ENCODE data around the gene TARBP2.

The TARBP2 gene

GRCh38 chr12:53500776-53501614 is at the start of gene TARBP2:
Gene TARBP2 (plus strand): TSS chr12:53501283. CDS start chr12:53501409, 126 bp downstream.
- DNase-seq (ENCODE audit: low read depth): peak; percentile 97

GRCh38 chr12:53451661-53452158 is 49.4 kb upstream of the TARBP2 start, which contains the start of gene PCBP2:
Gene PCBP2 (plus strand): TSS chr12:53452102. CDS start chr12:53454801, 2,699 bp downstream.
- peak; percentile 96 for DNase-seq (ENCODE audit: low read depth)

- peak; percentile 69 for DNase-seq (ENCODE audit: low read depth)
Measured at GRCh38 chr12:53452159-53453077, 48.7 kb upstream of the TARBP2 start.

- DNase-seq (ENCODE audit: low read depth): no peak
Measured at GRCh38 chr12:53453953-53454640, 47.0 kb upstream of the TARBP2 start.

GRCh38 chr12:53454707-53455106 is 46.4 kb upstream of the TARBP2 start:
- DNase-seq (ENCODE audit: low read depth): no peak

- DNase-seq (ENCODE audit: low read depth): no peak
Measured at GRCh38 chr12:53456654-53457366, 44.3 kb upstream of the TARBP2 start.

GRCh38 chr12:53459097-53459496 is 42.0 kb upstream of the TARBP2 start:
- no peak for DNase-seq (ENCODE audit: low read depth)

GRCh38 chr12:53461059-53461458 is 40.0 kb upstream of the TARBP2 start:
- no peak for DNase-seq (ENCODE audit: low read depth)

GRCh38 chr12:53461591-53461990 is 39.5 kb upstream of the TARBP2 start:
- no peak for DNase-seq (ENCODE audit: low read depth)

GRCh38 chr12:53462935-53463334 is 38.1 kb upstream of the TARBP2 start:
- no peak for DNase-seq (ENCODE audit: low read depth)

- DNase-seq (ENCODE audit: low read depth): no peak
Measured at GRCh38 chr12:53463802-53464560, 37.1 kb upstream of the TARBP2 start.

- DNase-seq (ENCODE audit: low read depth): no peak
Measured at GRCh38 chr12:53464685-53465418, 36.2 kb upstream of the TARBP2 start.

GRCh38 chr12:53465679-53466078 is 35.4 kb upstream of the TARBP2 start:
- no peak for DNase-seq (ENCODE audit: low read depth)

GRCh38 chr12:53466640-53467039 is 34.4 kb upstream of the TARBP2 start:
- DNase-seq (ENCODE audit: low read depth): no peak

GRCh38 chr12:53467082-53467481 is 34.0 kb upstream of the TARBP2 start:
- DNase-seq (ENCODE audit: low read depth): no peak

GRCh38 chr12:53467880-53468279 is 33.2 kb upstream of the TARBP2 start:
- DNase-seq (ENCODE audit: low read depth): no peak

- no peak for DNase-seq (ENCODE audit: low read depth)
Measured at GRCh38 chr12:53468282-53468681, 32.8 kb upstream of the TARBP2 start.

- DNase-seq (ENCODE audit: low read depth): no peak
Measured at GRCh38 chr12:53472056-53472582, 29.0 kb upstream of the TARBP2 start.

GRCh38 chr12:53474077-53474476 is 27.0 kb upstream of the TARBP2 start:
- no peak for DNase-seq (ENCODE audit: low read depth)

- no peak for DNase-seq (ENCODE audit: low read depth)
Measured at GRCh38 chr12:53474819-53475218, 26.3 kb upstream of the TARBP2 start.
